Keratinocyte (primary cell): Measurements from ENCODE around the gene HSDL2. TPM values are rescaled to one million over a fixed set of nuclear protein-coding genes. Genes with fewer than 3 reads are reported as not detected.
A peak's percentile ranks its signal among the peaks of the same experiment; 100 is the strongest.

Experiments
- DNase-seq: peaks from one replicate; pipeline ENCODE4 v3.0.0-alpha.2; 2011; ENCODE audit warnings: low read depth, missing footprints, low spot score
- FAIRE-seq: peaks from 2 replicates; lab custom pipeline; 2011; peaks lifted over from hg19 to GRCh38; lab: Jason Lieb, UNC
- H2AFZ ChIP-seq: 2 replicates; pipeline ENCODE4 v1.6.0; 2012; ENCODE audit warnings: low read length, control low read depth, inconsistent platforms; ENCODE audit not compliant: control insufficient read depth
- H3K27ac ChIP-seq: 2 replicates; pipeline ENCODE4 v1.5.1; 2011; ENCODE audit warnings: low read length; ENCODE audit not compliant: control insufficient read depth, insufficient read depth
- H3K27me3 ChIP-seq: 3 replicates; pipeline ENCODE4 v1.6.0; 2011; ENCODE audit warnings: low read length; ENCODE audit not compliant: control insufficient read depth, insufficient read depth; ENCODE audit errors: extremely low read depth
- H3K36me3 ChIP-seq, 2 experiments: 2 replicates in 1 of 2; 3 replicates in 1 of 2; pipeline ENCODE4 v1.5.1; 2011; ENCODE audit warnings: low read length in 2 of 2, mild to moderate bottlenecking in 1 of 2; ENCODE audit not compliant: control insufficient read depth in 2 of 2, insufficient read depth in 2 of 2; ENCODE audit errors: extremely low read depth in 1 of 2
- H3K4me1 ChIP-seq: 3 replicates; pipeline ENCODE4 v1.5.1; 2011; ENCODE audit warnings: low read length; ENCODE audit not compliant: control insufficient read depth, insufficient read depth; ENCODE audit errors: extremely low read depth
- H3K4me2 ChIP-seq: 3 replicates; pipeline ENCODE4 v1.6.0; 2011; ENCODE audit warnings: low read depth, low read length; ENCODE audit not compliant: control insufficient read depth, insufficient read depth; ENCODE audit errors: extremely low read depth
- H3K4me3 ChIP-seq, 3 experiments: fragments of 200-600 bp in 1 of 3; sonication (generic) in 1 of 3; 2 replicates in 2 of 3; 3 replicates in 1 of 3; pipeline ENCODE4 v1.5.1; 2011 to 2016; ENCODE audit warnings: low read length in 3 of 3, mild to moderate bottlenecking in 3 of 3, control low read depth in 2 of 3, inconsistent platforms in 1 of 3, low read depth in 1 of 3, mixed read lengths in 1 of 3, mixed run types in 1 of 3, moderate library complexity in 1 of 3; ENCODE audit not compliant: control insufficient read depth in 2 of 3, insufficient read depth in 2 of 3; ENCODE audit errors: extremely low read depth in 1 of 3
- H3K79me2 ChIP-seq: 2 replicates; pipeline ENCODE4 v1.6.0; 2012; ENCODE audit warnings: low read length; ENCODE audit not compliant: control insufficient read depth, insufficient read depth
- H3K9ac ChIP-seq: 3 replicates; pipeline ENCODE4 v1.6.0; 2011; ENCODE audit warnings: low read length; ENCODE audit not compliant: control insufficient read depth, insufficient read depth; ENCODE audit errors: extremely low read depth
- H3K9me1 ChIP-seq: 3 replicates; pipeline ENCODE4 v1.6.0; 2011; ENCODE audit warnings: low read length; ENCODE audit not compliant: control insufficient read depth, insufficient read depth; ENCODE audit errors: extremely low read depth
- H3K9me3 ChIP-seq: 2 replicates; pipeline ENCODE4 v1.5.1; 2012; ENCODE audit warnings: low read depth, low read length; ENCODE audit not compliant: control insufficient read depth
- H4K20me1 ChIP-seq: 3 replicates; pipeline ENCODE4 v1.6.0; 2011; ENCODE audit warnings: low read length; ENCODE audit not compliant: control insufficient read depth, insufficient read depth; ENCODE audit errors: extremely low read depth
- CTCF ChIP-seq, 3 experiments: IDR thresholded peaks in 1 of 3; conservative IDR thresholded peaks in 1 of 3; optimal IDR thresholded peaks in 1 of 3; 2 replicates in 2 of 3; 3 replicates in 1 of 3; pipeline versions ENCODE3 to v1.5.1; 2011; ENCODE audit warnings: low read length in 3 of 3, mild to moderate bottlenecking in 3 of 3, moderate library complexity in 2 of 3, control low read depth in 1 of 3, inconsistent platforms in 1 of 3; ENCODE audit not compliant: insufficient read depth in 2 of 3; ENCODE audit errors: extremely low read depth in 1 of 3
- EZH2 ChIP-seq: IDR thresholded peaks from one replicate; pipeline ENCODE4 v1.6.1; 2012; ENCODE audit warnings: inconsistent platforms, mild to moderate bottlenecking, low read length, moderate library complexity
- dilution Hi-C: fragments of 300-500 bp; cut with MboI; formaldehyde crosslinking; loops from one replicate; pipeline ENCODE4 v1.7.0; 2020; ENCODE audit warnings: low sequenced_read_pairs; ENCODE audit not compliant: extremely low pct_ligation_motif_present
- polyA plus RNA-seq, 5 experiments: library from polyadenylated mRNA; depleted of rRNA in 3 of 5; stranded (reverse) in 3 of 5; stranded (forward) in 1 of 5; unstranded in 1 of 5; fragments of >200 nt; gene quantifications; 1 replicate in 1 of 5; 2 replicates in 3 of 5; 3 replicates in 1 of 5; pipeline versions ENCODE4 v1.2.1 to v1.2.3, GENCODE V29; 2011 to 2012; ENCODE audit warnings: missing spikeins in 2 of 5, low read depth in 1 of 5, low replicate concordance in 1 of 5

Gene HSDL2
- polyA plus RNA-seq, 1 donor (not counting 4 experiments of a cell fraction or from before 2014, with no cell fraction given): 27.6 TPM

GRCh38 chr9:112332977-112333638 is 46.8 kb upstream of the HSDL2 start, which contains the start of gene PTBP3:
PTBP3 (minus strand) TSS chr9:112333619; CDS start chr9:112297865, 35,754 bp downstream.
- no peak for DNase-seq
- Histone ChIP-seq H3K4me2 (peak within 1 kb of the TSS; percentile 97), H4K20me1 (no peaks in the 10 kb centered on the region), H3K27ac (peak within 1 kb of the TSS; percentile 94), H3K9me3 (no peaks in the 10 kb centered on the region), H3K36me3 (no peaks in the 10 kb centered on the region), H3K4me3 (peak within 1 kb of the TSS; percentile 79 to 89 (median 79)), H3K27me3 (no peaks in the 10 kb centered on the region), H3K79me2 (peaks cover 51% of the 10 kb centered on the region), H2AFZ (peak within 1 kb of the TSS; percentile 86), H3K9ac (peak within 1 kb of the TSS; percentile 94), H3K4me1 (peaks cover 15% of the 10 kb centered on the region), H3K9me1 (no peaks in the 10 kb centered on the region)
- TF ChIP-seq EZH2: no peak
- TF ChIP-seq CTCF (optimal IDR thresholded peaks at IDR 0.05 in 1 of 3, IDR thresholded peaks at IDR 0.05 in 1 of 3, conservative IDR thresholded peaks at IDR 0.05 in 1 of 3; ENCODE audit: extremely low read depth in 1 of 3, insufficient read depth in 2 of 3, low read length in 3 of 3): no peak
- dilution Hi-C loops: no loop called here
- FAIRE-seq: no peak

GRCh38 chr9:112333639-112334431 is 46.1 kb upstream of the HSDL2 start:
- Histone ChIP-seq H3K27me3 (no peaks in the 10 kb centered on the region), H3K36me3 (no peaks in the 10 kb centered on the region), H3K4me2 (peak overlapping the region; percentile 97), H4K20me1 (no peaks in the 10 kb centered on the region), H3K9me1 (no peaks in the 10 kb centered on the region), H3K9ac (peak overlapping the region; percentile 94), H3K27ac (peak overlapping the region; percentile 94), H3K4me1 (peaks cover 9% of the 10 kb centered on the region), H3K79me2 (peaks cover 44% of the 10 kb centered on the region), H3K4me3 (peak overlapping the region; percentile 79 to 89 (median 79)), H2AFZ (peak overlapping the region; percentile 86), H3K9me3 (no peaks in the 10 kb centered on the region)
- no peak for DNase-seq
- dilution Hi-C loops: no loop called here
- FAIRE-seq: no peak
- TF ChIP-seq EZH2 (no peak), CTCF (optimal IDR thresholded peaks at IDR 0.05 in 1 of 3, IDR thresholded peaks at IDR 0.05 in 1 of 3, conservative IDR thresholded peaks at IDR 0.05 in 1 of 3; ENCODE audit: extremely low read depth in 1 of 3, insufficient read depth in 2 of 3, low read length in 3 of 3) (peak; percentile 27 to 52 (median 51))
